IPS DF 6.9 (cell line): ENCODE results near the gene FCF1.
"Not testable (repeated sequence)": the region's sequence is repeated elsewhere in the genome, so short reads cannot be mapped to it uniquely, and the experiment has no call there.

ENCODE experiments used
- DNase-seq: peaks from one replicate; pipeline ENCODE4 v3.0.0-alpha.2; 2013; ENCODE audit warnings: low read depth, low spot score
- H3K27ac ChIP-seq: one replicate; pipeline ENCODE4 v1.5.1; 2013; ENCODE audit warnings: low read length, control low read depth
- H3K27me3 ChIP-seq: 2 replicates; pipeline ENCODE4 v1.6.1; 2013; ENCODE audit warnings: mild to moderate bottlenecking, low read length; ENCODE audit not compliant: control insufficient read depth, insufficient read depth
- H3K36me3 ChIP-seq: 2 replicates; pipeline ENCODE4 v1.6.1; 2013; ENCODE audit warnings: low read length; ENCODE audit not compliant: control insufficient read depth, insufficient read depth
- H3K4me1 ChIP-seq: 2 replicates; pipeline ENCODE4 v1.6.1; 2013; ENCODE audit warnings: low read length; ENCODE audit not compliant: control insufficient read depth, insufficient read depth
- H3K4me3 ChIP-seq: 2 replicates; pipeline ENCODE4 v1.5.1; 2013; ENCODE audit warnings: mild to moderate bottlenecking, low read length
- H3K9me3 ChIP-seq: 2 replicates; pipeline ENCODE4 v1.6.1; 2013; ENCODE audit warnings: low read length, inconsistent platforms; ENCODE audit not compliant: control insufficient read depth, insufficient read depth
- WGBS: extraction: QIAGEN DNeasy Blood & Tissue Kit; methylation state at CpG from one replicate; pipeline ENCODE4 v1.1.7; 2013; ENCODE audit warnings: mixed read lengths, missing lambda C conversion rate; ENCODE audit not compliant: insufficient read length, insufficient coverage; 5-methylcytosine and 5-hydroxymethylcytosine counted together

FCF1 gene

DNA sequence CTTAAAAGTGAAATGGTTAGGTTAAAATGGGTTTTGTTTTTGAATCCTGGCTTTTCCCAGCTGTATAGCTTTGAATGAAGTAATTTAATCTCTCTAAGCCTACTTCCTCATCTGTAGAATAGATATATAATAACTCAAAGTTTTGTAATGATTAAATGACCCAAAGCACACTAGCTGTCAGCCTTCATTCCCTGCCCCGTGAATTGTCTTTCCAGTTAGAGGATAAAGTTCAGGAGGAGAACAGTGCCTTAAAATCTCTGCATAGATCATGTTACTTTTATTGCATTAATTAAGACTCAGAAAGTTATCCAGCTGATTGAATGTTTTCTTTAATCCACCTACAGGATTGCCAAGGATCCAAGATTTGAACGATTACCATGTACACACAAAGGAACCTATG lies 19.4 kb downstream of the FCF1 start:
- H3K27ac ChIP-seq = no peak overlapping the region
- WGBS = no CpG with 5 or more reads among the region's 2 CpGs
- H3K9me3 ChIP-seq = no peaks in the 10 kb centered on the region
- no peak overlapping the region for H3K4me3 ChIP-seq
- H3K36me3 ChIP-seq = no peaks in the 10 kb centered on the region; the same call in 1 of the 2 replicates
- DNase-seq = no peak
- no peaks in the 10 kb centered on the region for H3K27me3 ChIP-seq
- H3K4me1 ChIP-seq = no peaks in the 10 kb centered on the region

- H3K4me3 ChIP-seq = no peak overlapping the region
- no CpG with 5 or more reads among the region's 3 CpGs for WGBS
- no peaks in the 10 kb centered on the region for H3K4me1 ChIP-seq
- no peak for DNase-seq
- H3K27ac ChIP-seq = no peak overlapping the region
- no peaks in the 10 kb centered on the region for H3K9me3 ChIP-seq
- no peaks in the 10 kb centered on the region; the same call in 1 of the 2 replicates for H3K36me3 ChIP-seq
- no peaks in the 10 kb centered on the region for H3K27me3 ChIP-seq
These were observed 20.3 kb downstream of the FCF1 start for GRCh38 chr14:74733221-74733620.

- H3K4me3 ChIP-seq = no peak overlapping the region
- DNase-seq = no peak
- WGBS = no CpG with 5 or more reads among the region's 4 CpGs
- no peaks in the 10 kb centered on the region for H3K9me3 ChIP-seq
- H3K27ac ChIP-seq = no peak overlapping the region
- H3K4me1 ChIP-seq = no peaks in the 10 kb centered on the region
- H3K36me3 ChIP-seq = no peaks in the 10 kb centered on the region; the same call in 1 of the 2 replicates
- H3K27me3 ChIP-seq = no peaks in the 10 kb centered on the region
These were observed 22.2 kb downstream of the FCF1 start for GRCh38 chr14:74735125-74735524.

DNA sequence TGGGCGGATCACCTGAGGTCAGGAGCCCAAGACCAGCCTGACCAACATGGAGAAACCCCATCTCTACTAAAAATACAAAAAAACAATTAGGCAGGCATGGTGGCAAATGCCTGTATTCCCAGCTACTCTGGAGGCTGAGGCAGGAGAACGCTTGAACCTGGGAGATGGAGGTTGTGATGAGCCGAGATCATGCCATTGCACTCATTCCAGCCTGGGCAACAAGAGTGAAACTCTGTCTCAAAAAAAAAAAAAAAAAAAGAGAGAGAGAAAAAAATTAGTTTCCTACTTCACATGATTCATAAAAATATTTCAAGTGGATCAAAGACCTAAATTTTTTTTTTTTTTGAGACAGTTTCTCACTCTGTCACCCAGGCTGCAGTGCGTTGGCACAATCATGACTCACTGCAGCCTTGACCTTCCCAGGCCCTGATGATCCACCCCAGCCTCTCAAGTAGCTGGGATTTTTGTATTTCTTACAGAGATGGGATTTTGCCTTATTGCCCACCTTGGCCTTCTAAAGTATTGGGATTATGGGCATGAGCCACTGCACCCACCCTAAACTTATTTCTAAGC lies 24.9 kb downstream of the FCF1 start:
- Histone ChIP-seq H3K27me3 (no peaks in the 10 kb centered on the region), H3K9me3 (no peaks in the 10 kb centered on the region), H3K4me3 (no peak overlapping the region), H3K27ac (no peak overlapping the region), H3K4me1 (no peaks in the 10 kb centered on the region), H3K36me3 (no peaks in the 10 kb centered on the region; the same call in 1 of the 2 replicates)
- DNase-seq = no peak
- no CpG with 5 or more reads among the region's 4 CpGs for WGBS

DNA sequence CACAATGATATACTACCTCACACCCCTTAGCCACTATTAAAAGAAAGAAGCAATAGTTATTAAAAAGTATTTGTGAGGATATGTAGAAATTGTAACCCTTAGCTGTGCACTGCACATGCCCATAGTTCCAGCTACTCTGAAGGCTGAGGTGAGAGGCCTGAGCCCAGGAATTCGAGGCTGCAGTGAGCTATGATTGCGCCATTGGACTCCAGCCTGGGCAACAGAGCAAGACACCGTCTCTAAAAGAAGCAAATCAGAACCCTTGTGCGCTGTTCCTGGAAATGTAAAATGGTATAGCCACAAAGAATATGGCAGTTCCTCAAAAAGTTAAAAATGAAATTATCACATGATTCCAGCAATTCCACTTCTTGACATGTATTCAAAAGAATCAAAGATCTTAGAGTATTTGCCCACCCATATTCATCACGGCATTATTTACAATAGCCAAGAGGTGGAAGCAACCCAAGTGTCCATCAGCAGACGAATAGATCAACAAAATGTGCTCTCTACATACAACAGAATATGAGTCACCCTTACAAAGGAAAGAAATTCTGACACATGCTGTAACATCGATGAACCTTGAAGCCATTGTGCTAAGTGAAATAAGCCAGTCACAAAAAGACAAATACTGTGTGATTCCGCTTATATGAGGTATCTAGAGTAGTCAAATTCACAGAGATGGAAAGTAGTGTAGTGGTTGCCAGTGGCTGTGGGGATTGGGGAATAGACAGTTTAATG lies 26.5 kb downstream of the FCF1 start:
- Histone ChIP-seq H3K36me3 (no peaks in the 10 kb centered on the region), H3K9me3 (no peaks in the 10 kb centered on the region), H3K27ac (no peak overlapping the region), H3K4me3 (no peak overlapping the region), H3K4me1 (no peaks in the 10 kb centered on the region), H3K27me3 (no peaks in the 10 kb centered on the region)
- no CpG with 5 or more reads among the region's 8 CpGs for WGBS
- no peak for DNase-seq

DNA sequence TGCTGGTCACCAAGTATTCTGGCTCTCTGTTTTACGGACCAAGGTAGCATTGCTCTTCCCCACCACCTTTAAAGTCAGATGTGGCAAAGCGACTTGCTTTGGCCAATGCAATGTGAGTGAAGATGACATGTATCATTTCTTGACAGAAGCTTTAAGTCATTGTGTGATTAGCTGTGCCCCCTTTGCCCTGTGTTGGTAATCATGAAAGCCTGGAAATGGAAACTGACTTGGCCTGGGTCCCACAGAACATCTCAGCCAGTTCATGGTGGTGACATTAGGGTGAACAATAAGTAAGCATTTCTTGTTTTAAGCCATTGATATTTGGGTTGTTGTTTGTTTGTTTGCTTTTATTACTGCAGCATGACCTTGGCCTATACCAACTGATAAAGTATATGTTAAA lies 34.3 kb downstream of the FCF1 start:
- Histone ChIP-seq H3K4me3 (no peak overlapping the region), H3K4me1 (no peaks in the 10 kb centered on the region), H3K27me3 (no peaks in the 10 kb centered on the region), H3K9me3 (no peaks in the 10 kb centered on the region), H3K36me3 (no peaks in the 10 kb centered on the region), H3K27ac (no peak overlapping the region)
- no CpG with 5 or more reads among the region's 2 CpGs for WGBS
- no peak for DNase-seq

DNA sequence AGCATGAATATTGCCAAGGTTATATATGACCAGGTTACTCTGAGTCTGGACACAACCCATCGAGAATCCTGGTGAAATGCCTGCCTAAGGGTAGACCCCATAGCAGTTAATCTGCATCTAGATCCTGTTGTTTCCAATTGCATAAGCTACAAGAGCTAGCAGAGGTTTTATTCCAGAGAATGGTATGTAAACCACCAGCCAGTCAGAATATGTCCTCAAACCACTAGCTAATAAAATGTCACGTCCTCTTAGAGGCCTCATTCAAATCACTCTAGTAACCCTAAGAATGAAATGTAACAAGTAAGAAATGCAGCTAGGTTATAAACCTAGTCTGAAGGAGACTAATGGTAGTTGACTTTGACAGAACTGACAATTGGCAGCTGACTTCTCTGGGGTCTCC lies 41.2 kb downstream of the FCF1 start:
- Histone ChIP-seq H3K27ac (no peak overlapping the region), H3K36me3 (no peaks in the 10 kb centered on the region), H3K27me3 (no peaks in the 10 kb centered on the region), H3K4me1 (no peaks in the 10 kb centered on the region), H3K4me3 (no peak overlapping the region), H3K9me3 (no peaks in the 10 kb centered on the region)
- DNase-seq = no peak
- no CpG with 5 or more reads among the region's 2 CpGs for WGBS

- no peaks in the 10 kb centered on the region for H3K4me1 ChIP-seq
- H3K27me3 ChIP-seq = no peaks in the 10 kb centered on the region
- no CpG with 5 or more reads among the region's 7 CpGs for WGBS
- H3K27ac ChIP-seq = no peak overlapping the region
- H3K36me3 ChIP-seq = no peaks in the 10 kb centered on the region
- H3K4me3 ChIP-seq = no peak overlapping the region
- H3K9me3 ChIP-seq = no peaks in the 10 kb centered on the region
- DNase-seq = no peak
These were observed 42.0 kb downstream of the FCF1 start for GRCh38 chr14:74754899-74755298.

- WGBS = no CpG with 5 or more reads among the region's 1 CpG
- Histone ChIP-seq H3K36me3 (no peaks in the 10 kb centered on the region), H3K27me3 (no peaks in the 10 kb centered on the region), H3K9me3 (no peaks in the 10 kb centered on the region), H3K27ac (no peak overlapping the region), H3K4me3 (no peak overlapping the region), H3K4me1 (no peaks in the 10 kb centered on the region)
- no peak for DNase-seq
These were observed 43.4 kb downstream of the FCF1 start for GRCh38 chr14:74756326-74756725.

GRCh38 chr14:74758505-74758904 lies 45.6 kb downstream of the FCF1 start:
- not testable (repeated sequence) for H3K27me3 ChIP-seq, DNase-seq, H3K36me3 ChIP-seq, H3K9me3 ChIP-seq, H3K27ac ChIP-seq, H3K4me1 ChIP-seq, H3K4me3 ChIP-seq
- no CpG with 5 or more reads among the region's 5 CpGs for WGBS
